A549 (cell line): ENCODE results near the gene SAYSD1. TPM values are rescaled to one million over a fixed set of nuclear protein-coding genes. Genes with fewer than 3 reads are reported as not detected.

Experiments
- ATAC-seq, 2 experiments: fragments of 200-7000 bp in 1 of 2; fragments of >200 bp in 1 of 2; cut with Nextera tagmentation in 1 of 2; cut with Tn5 transposase in 1 of 2; 3 replicates each; pipeline versions ENCODE4 v1.8.0 to v1.9.1; 2018 to 2020; ENCODE audit warnings: mild to moderate bottlenecking in 1 of 2, moderate library complexity in 1 of 2
- CTCF ChIA-PET: fragments of 300-600 bp; sonication (Branson Sonifier 250); formaldehyde crosslinking; extraction: SDS; loops from one replicate; lab custom pipeline; 2021; ENCODE audit warnings: antibody characterized with exemption, inconsistent platforms; lab: Yijun Ruan, JAX
- POLR2A ChIA-PET: fragments of 350-600 bp; formaldehyde crosslinking; extraction: SDS; loops from one replicate; lab custom pipeline; 2021; ENCODE audit warnings: antibody characterized with exemption, inconsistent platforms; lab: Yijun Ruan, JAX
- DNase-seq, 2 experiments: peaks; one replicate each; pipeline versions ENCODE4 v3.0.0 to v3.0.0-alpha.2; 2011 to 2016; ENCODE audit warnings: low read depth in 1 of 2, low spot score in 1 of 2
- FAIRE-seq: peaks from 2 replicates; lab custom pipeline; 2011; peaks lifted over from hg19 to GRCh38; lab: Jason Lieb, UNC
- H3K27ac ChIP-seq, 2 experiments: fragments of >200 bp; sonication (Bioruptor Twin); formaldehyde crosslinking; 3 replicates each; pipeline ENCODE4 v1.5.1; 2016 to 2017
- H3K4me1 ChIP-seq: fragments of >200 bp; sonication (Bioruptor Twin); formaldehyde crosslinking; 3 replicates; pipeline ENCODE4 v1.6.1; 2016
- H3K4me2 ChIP-seq: fragments of >200 bp; sonication (Bioruptor Twin); formaldehyde crosslinking; 3 replicates; pipeline ENCODE4 v1.6.1; 2016
- H3K4me3 ChIP-seq: fragments of >200 bp; sonication (Bioruptor Twin); formaldehyde crosslinking; 3 replicates; pipeline ENCODE4 v1.5.1; 2016
- H3K9me3 ChIP-seq: fragments of >200 bp; sonication (Bioruptor Twin); formaldehyde crosslinking; 3 replicates; pipeline ENCODE4 v1.6.1; 2016
- CBX2 ChIP-seq: fragments of 200-600 bp; sonication (generic); IDR thresholded peaks from 2 replicates; pipeline ENCODE4 v1.6.1; 2016; ENCODE audit warnings: low read depth, mild to moderate bottlenecking, borderline replicate concordance
- EHMT2 ChIP-seq: fragments of 200-600 bp; sonication (generic); IDR thresholded peaks from 2 replicates; pipeline ENCODE4 v1.6.1; 2016; ENCODE audit warnings: antibody characterized with exemption, low read depth, mild to moderate bottlenecking, moderate library complexity
- EP300 ChIP-seq, 2 experiments: fragments of >200 bp; sonication (Bioruptor Twin); formaldehyde crosslinking; IDR thresholded peaks; 2 replicates in 1 of 2; 3 replicates in 1 of 2; pipeline ENCODE4 v1.6.1; 2016 to 2017
- FOSL2 ChIP-seq, 2 experiments: fragments of 450-650 bp in 1 of 2; fragments of >200 bp in 1 of 2; sonication (Bioruptor Twin) in 1 of 2; formaldehyde crosslinking; IDR thresholded peaks; 2 replicates each; pipeline versions ENCODE4 v1.5.0 to v1.6.1; 2016 to 2020; ENCODE audit warnings: mild to moderate bottlenecking in 1 of 2, moderate library complexity in 1 of 2
- HDAC2 ChIP-seq: fragments of 200-600 bp; sonication (generic); IDR thresholded peaks from 2 replicates; pipeline ENCODE4 v1.6.1; 2016
- HEYL ChIP-seq: fragments of 250-450 bp; sonication (Bioruptor Pico); IDR thresholded peaks from 2 replicates; pipeline ENCODE4 v1.8.0; 2021; ENCODE audit warnings: mild to moderate bottlenecking, moderate library complexity
- HOXB13 ChIP-seq: fragments of 250-450 bp; sonication (Bioruptor Pico); IDR thresholded peaks from 2 replicates; pipeline ENCODE4 v1.5.0; 2020; ENCODE audit warnings: low read depth, mild to moderate bottlenecking, moderate library complexity
- JUN ChIP-seq, 2 experiments: fragments of >200 bp; sonication (Bioruptor Twin); formaldehyde crosslinking; IDR thresholded peaks; 2 replicates in 1 of 2; 3 replicates in 1 of 2; pipeline ENCODE4 v1.6.1; 2016 to 2017
- KDM1A ChIP-seq: fragments of 200-600 bp; sonication (generic); IDR thresholded peaks from 2 replicates; pipeline ENCODE4 v1.6.1; 2016; ENCODE audit warnings: low read depth, mild to moderate bottlenecking
- KDM5A ChIP-seq: fragments of 200-600 bp; sonication (generic); IDR thresholded peaks from 2 replicates; pipeline ENCODE4 v1.6.1; 2016; ENCODE audit warnings: antibody characterized with exemption, mild to moderate bottlenecking
- MAFK ChIP-seq: fragments of 450-650 bp; IDR thresholded peaks from 2 replicates; pipeline ENCODE4 v1.6.1; 2014; ENCODE audit not compliant: partially characterized antibody
- MYC ChIP-seq: IDR thresholded peaks from 2 replicates; pipeline ENCODE4 v1.6.1; 2012; ENCODE audit warnings: mild to moderate bottlenecking, inconsistent platforms, low read length, improper control_type of control experiment, borderline replicate concordance
- NR3C1 ChIP-seq: fragments of >200 bp; sonication (Bioruptor Twin); formaldehyde crosslinking; IDR thresholded peaks from 3 replicates; pipeline ENCODE4 v1.6.1; 2017
- POLR2AphosphoS2 ChIP-seq: conservative IDR thresholded peaks from 2 replicates; pipeline ENCODE4 v1.6.1; 2012; ENCODE audit warnings: low read length, improper control_type of control experiment, inconsistent platforms
- RARB ChIP-seq: fragments of 250-450 bp; sonication (Bioruptor Pico); IDR thresholded peaks from 2 replicates; pipeline ENCODE4 v1.8.0; 2021; ENCODE audit warnings: mild to moderate bottlenecking, moderate library complexity
- RCOR1 ChIP-seq: fragments of 150-350 bp; IDR thresholded peaks from 2 replicates; pipeline ENCODE4 v1.6.1; 2014; ENCODE audit warnings: antibody characterized with exemption, low read length, low read depth
- RFX5 ChIP-seq: fragments of 450-650 bp; IDR thresholded peaks from 2 replicates; pipeline ENCODE4 v1.7.1; 2014; ENCODE audit warnings: antibody characterized with exemption, mild to moderate bottlenecking, moderate library complexity
- SMC3 ChIP-seq: fragments of >200 bp; sonication (Bioruptor Twin); formaldehyde crosslinking; IDR thresholded peaks from 3 replicates; pipeline ENCODE4 v1.6.1; 2018; ENCODE audit warnings: inconsistent platforms
- TFCP2L1 ChIP-seq: fragments of 250-450 bp; sonication (Bioruptor Pico); IDR thresholded peaks from 2 replicates; pipeline ENCODE4 v1.5.0; 2021; ENCODE audit warnings: mild to moderate bottlenecking
- TP53 ChIP-seq: fragments of 250-450 bp; sonication (Bioruptor Pico); IDR thresholded peaks from 2 replicates; pipeline ENCODE4 v1.5.0; 2021; ENCODE audit warnings: mild to moderate bottlenecking, moderate library complexity
- ZC3H11A ChIP-seq: fragments of 450-650 bp; IDR thresholded peaks from 2 replicates; pipeline ENCODE4 v1.6.1; 2014; ENCODE audit warnings: antibody characterized with exemption, mild to moderate bottlenecking
- ZFP36 ChIP-seq: fragments of 450-650 bp; IDR thresholded peaks from 2 replicates; pipeline ENCODE4 v1.6.1; 2014; ENCODE audit warnings: borderline replicate concordance; ENCODE audit not compliant: partially characterized antibody
- ZNF302 ChIP-seq: fragments of 250-450 bp; sonication (Bioruptor Pico); IDR thresholded peaks from 2 replicates; pipeline ENCODE4 v1.9.0; 2021; ENCODE audit warnings: inconsistent platforms, mild to moderate bottlenecking, moderate library complexity
- WGBS: methylation state at CpG from one replicate; pipeline ENCODE4 v1.1.6; 2017; ENCODE audit errors: missing lambda C conversion rate; 5-methylcytosine and 5-hydroxymethylcytosine counted together
- polyA plus RNA-seq, 4 experiments: library from polyadenylated mRNA; depleted of rRNA in 3 of 4; stranded (reverse); fragments of >200 nt; fragmentation: RNase III in 1 of 4; extraction: RNeasy Plus Mini Kit Qiagen cat#74134 plus additional on column Dnase treatment in 1 of 4; gene quantifications; 2 replicates in 3 of 4; 3 replicates in 1 of 4; pipeline ENCODE4 v1.2.3, GENCODE V29; 2011 to 2017
- TF ChIP-seq, protein P1 (sequence below): IDR thresholded peaks from 2 replicates; pipeline ENCODE4 v1.6.1; 2012
- TF ChIP-seq, protein P2 (sequence below): fragments of 450-650 bp; IDR thresholded peaks from 2 replicates; pipeline ENCODE4 v1.6.1; 2014; ENCODE audit warnings: antibody characterized with exemption
- TF ChIP-seq, protein P3 (sequence below): fragments of >200 bp; sonication (Bioruptor Twin); formaldehyde crosslinking; IDR thresholded peaks from 3 replicates; pipeline ENCODE4 v1.6.1; 2016
- TF ChIP-seq, protein P4 (sequence below): fragments of 250-450 bp; sonication (Bioruptor Pico); IDR thresholded peaks from 2 replicates; pipeline ENCODE4 v1.5.0; 2020; ENCODE audit warnings: low read depth, mild to moderate bottlenecking, moderate library complexity
- TF ChIP-seq, protein P5 (sequence below): fragments of 150-350 bp; IDR thresholded peaks from 2 replicates; pipeline ENCODE4 v1.6.1; 2014; ENCODE audit warnings: low read depth, mild to moderate bottlenecking, low read length
- TF ChIP-seq, protein P6 (sequence below): fragments of 250-450 bp; sonication (Bioruptor Pico); IDR thresholded peaks from 2 replicates; pipeline ENCODE4 v1.5.0; 2021; ENCODE audit warnings: mild to moderate bottlenecking, moderate library complexity, borderline replicate concordance

Gene SAYSD1
- polyA plus RNA-seq, 2 of the 4 experiments (the other 2 are of a cell fraction): 8.1 to 15.6 TPM

DNA sequence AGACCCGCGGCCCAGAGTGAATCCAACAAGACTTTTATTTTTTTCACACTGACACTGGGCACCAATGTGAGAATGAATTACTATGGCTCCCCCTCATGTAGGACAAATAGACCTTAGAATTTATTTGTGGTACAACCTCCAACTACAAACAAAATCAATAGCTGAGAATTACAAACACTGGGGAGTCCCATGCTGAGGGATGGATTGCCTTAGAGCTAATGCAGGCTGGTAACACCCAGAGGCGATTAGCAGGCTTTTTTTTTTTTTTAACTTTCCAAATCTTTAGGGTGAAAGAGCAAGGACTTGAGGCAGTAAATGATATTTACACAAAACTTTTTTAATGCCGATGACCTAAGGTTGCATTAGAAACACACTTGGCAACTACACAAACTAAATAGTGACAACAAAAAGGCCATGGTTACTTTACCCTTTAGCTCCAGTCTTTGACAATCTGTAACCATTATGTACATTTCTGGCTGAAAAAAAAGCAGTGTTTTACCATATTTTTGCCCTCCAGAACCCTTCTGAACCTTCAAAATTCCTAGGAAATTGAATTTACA lies 21.8 kb downstream of the SAYSD1 start:
- CTCF ChIA-PET: interaction anchor here (0.7 to 1.1 kb wide), 2 partner anchors 9 to 39 kb away, joined by 3 to 4 read pairs; no protein-coding TSS in a partner anchor
- H3K27ac ChIP-seq: no peak overlapping the region
- 60% methylated on average over 4 of the region's 4 CpGs for WGBS
- TF ChIP-seq FOSL2 (IDR thresholded peaks at IDR 0.05): no peak
- no peak for TF ChIP-seq FOSL2 (CRISPR knock-in tag; IDR thresholded peaks at IDR 0.05)
- TF ChIP-seq, protein P1, sequence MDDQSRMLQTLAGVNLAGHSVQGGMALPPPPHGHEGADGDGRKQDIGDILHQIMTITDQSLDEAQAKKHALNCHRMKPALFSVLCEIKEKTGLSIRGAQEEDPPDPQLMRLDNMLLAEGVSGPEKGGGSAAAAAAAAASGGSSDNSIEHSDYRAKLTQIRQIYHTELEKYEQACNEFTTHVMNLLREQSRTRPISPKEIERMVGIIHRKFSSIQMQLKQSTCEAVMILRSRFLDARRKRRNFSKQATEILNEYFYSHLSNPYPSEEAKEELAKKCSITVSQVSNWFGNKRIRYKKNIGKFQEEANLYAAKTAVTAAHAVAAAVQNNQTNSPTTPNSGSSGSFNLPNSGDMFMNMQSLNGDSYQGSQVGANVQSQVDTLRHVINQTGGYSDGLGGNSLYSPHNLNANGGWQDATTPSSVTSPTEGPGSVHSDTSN: no peak
- TF ChIP-seq, protein P2, sequence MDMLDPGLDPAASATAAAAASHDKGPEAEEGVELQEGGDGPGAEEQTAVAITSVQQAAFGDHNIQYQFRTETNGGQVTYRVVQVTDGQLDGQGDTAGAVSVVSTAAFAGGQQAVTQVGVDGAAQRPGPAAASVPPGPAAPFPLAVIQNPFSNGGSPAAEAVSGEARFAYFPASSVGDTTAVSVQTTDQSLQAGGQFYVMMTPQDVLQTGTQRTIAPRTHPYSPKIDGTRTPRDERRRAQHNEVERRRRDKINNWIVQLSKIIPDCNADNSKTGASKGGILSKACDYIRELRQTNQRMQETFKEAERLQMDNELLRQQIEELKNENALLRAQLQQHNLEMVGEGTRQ: no peak
- TF ChIP-seq NR3C1: no peak
- no peak for TF ChIP-seq EHMT2
- TF ChIP-seq, protein P3, sequence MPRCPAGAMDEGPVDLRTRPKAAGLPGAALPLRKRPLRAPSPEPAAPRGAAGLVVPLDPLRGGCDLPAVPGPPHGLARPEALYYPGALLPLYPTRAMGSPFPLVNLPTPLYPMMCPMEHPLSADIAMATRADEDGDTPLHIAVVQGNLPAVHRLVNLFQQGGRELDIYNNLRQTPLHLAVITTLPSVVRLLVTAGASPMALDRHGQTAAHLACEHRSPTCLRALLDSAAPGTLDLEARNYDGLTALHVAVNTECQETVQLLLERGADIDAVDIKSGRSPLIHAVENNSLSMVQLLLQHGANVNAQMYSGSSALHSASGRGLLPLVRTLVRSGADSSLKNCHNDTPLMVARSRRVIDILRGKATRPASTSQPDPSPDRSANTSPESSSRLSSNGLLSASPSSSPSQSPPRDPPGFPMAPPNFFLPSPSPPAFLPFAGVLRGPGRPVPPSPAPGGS: no peak
- TF ChIP-seq ZC3H11A: no peak
- no peak for TF ChIP-seq RFX5
- no peak for TF ChIP-seq JUN (IDR thresholded peaks at IDR 0.05)
- TF ChIP-seq HDAC2: no peak
- TF ChIP-seq, protein P4, sequence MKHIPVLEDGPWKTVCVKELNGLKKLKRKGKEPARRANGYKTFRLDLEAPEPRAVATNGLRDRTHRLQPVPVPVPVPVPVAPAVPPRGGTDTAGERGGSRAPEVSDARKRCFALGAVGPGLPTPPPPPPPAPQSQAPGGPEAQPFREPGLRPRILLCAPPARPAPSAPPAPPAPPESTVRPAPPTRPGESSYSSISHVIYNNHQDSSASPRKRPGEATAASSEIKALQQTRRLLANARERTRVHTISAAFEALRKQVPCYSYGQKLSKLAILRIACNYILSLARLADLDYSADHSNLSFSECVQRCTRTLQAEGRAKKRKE (CRISPR knock-in tag): no peak
- TF ChIP-seq, protein P5, sequence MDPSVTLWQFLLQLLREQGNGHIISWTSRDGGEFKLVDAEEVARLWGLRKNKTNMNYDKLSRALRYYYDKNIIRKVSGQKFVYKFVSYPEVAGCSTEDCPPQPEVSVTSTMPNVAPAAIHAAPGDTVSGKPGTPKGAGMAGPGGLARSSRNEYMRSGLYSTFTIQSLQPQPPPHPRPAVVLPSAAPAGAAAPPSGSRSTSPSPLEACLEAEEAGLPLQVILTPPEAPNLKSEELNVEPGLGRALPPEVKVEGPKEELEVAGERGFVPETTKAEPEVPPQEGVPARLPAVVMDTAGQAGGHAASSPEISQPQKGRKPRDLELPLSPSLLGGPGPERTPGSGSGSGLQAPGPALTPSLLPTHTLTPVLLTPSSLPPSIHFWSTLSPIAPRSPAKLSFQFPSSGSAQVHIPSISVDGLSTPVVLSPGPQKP: no peak
- no peak for TF ChIP-seq RCOR1
- no peak for TF ChIP-seq MYC
- no peak for TF ChIP-seq MAFK
- TF ChIP-seq POLR2AphosphoS2: no peak
- no peak for TF ChIP-seq RARB
- TF ChIP-seq, all 56 proteins: peak for 0
- DNase-seq (no peak), ATAC-seq (no peak), FAIRE-seq (no peak)
- Histone ChIP-seq H3K4me1 (no peaks in the 10 kb centered on the region), H3K4me3 (no peak overlapping the region), H3K4me2 (no peak overlapping the region), H3K9me3 (no peaks in the 10 kb centered on the region)
- POLR2A ChIA-PET: no interaction called here

DNA sequence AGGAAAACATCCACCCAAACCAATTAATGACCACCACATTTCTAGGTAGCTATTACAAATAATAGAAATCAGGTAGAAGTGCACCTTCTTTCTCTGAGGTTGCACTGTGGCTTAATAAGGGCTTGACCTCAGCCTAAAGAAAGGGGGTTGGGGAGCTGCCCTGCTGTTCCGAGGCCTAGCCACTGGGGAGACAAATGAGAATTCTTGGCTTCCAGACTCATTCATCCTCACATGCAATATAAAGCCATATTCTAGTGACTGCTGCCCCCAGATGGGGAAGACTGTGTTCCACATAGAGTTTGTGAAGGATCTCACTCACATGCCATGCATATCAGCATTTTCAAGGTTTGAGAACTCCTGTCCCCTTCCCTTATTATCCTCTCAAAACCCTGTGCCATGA lies 22.9 kb downstream of the SAYSD1 start:
- DNase-seq (no peak), FAIRE-seq (no peak), ATAC-seq (no peak)
- TF ChIP-seq SMC3 (no peak), HEYL (no peak), HOXB13 (CRISPR knock-in tag) (no peak), ZFP36 (no peak), RARB (no peak), ZNF302 (CRISPR knock-in tag) (no peak), HDAC2 (no peak), KDM1A (no peak), KDM5A (no peak), CBX2 (no peak), EP300 (IDR thresholded peaks at IDR 0.05) (no peak), POLR2AphosphoS2 (no peak), TFCP2L1 (CRISPR knock-in tag) (no peak), TP53 (CRISPR knock-in tag) (no peak)
- TF ChIP-seq, protein P1: no peak
- TF ChIP-seq, protein P6, sequence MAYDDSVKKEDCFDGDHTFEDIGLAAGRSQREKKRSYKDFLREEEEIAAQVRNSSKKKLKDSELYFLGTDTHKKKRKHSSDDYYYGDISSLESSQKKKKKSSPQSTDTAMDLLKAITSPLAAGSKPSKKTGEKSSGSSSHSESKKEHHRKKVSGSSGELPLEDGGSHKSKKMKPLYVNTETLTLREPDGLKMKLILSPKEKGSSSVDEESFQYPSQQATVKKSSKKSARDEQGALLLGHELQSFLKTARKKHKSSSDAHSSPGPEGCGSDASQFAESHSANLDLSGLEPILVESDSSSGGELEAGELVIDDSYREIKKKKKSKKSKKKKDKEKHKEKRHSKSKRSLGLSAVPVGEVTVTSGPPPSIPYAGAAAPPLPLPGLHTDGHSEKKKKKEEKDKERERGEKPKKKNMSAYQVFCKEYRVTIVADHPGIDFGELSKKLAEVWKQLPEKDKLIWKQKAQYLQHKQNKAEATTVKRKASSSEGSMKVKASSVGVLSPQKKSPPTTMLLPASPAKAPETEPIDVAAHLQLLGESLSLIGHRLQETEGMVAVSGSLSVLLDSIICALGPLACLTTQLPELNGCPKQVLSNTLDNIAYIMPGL: no peak

More for the DNA sequence above, 22.9 kb downstream of the SAYSD1 start:
- ChIA-PET POLR2A (interaction anchor here (0.8 kb wide), 1 partner anchor 22 kb away, joined by 4 read pairs; no protein-coding TSS in a partner anchor), CTCF (no interaction called here)
- H3K4me1 ChIP-seq: no peaks in the 10 kb centered on the region
- no peak overlapping the region for H3K27ac ChIP-seq
- H3K4me3 ChIP-seq: no peak overlapping the region
- no peak overlapping the region for H3K4me2 ChIP-seq
- 18% methylated on average over 1 of the region's 1 CpG for WGBS
- no peaks in the 10 kb centered on the region for H3K9me3 ChIP-seq
